HepG2 (cell line): ENCODE data around the gene PRCD. TPM values are rescaled to one million over a fixed set of nuclear protein-coding genes. Genes with fewer than 3 reads are reported as not detected.

Experiments
- ELK4 ChIP-seq: sonication (generic); formaldehyde crosslinking; IDR thresholded peaks from 2 replicates; pipeline ENCODE4 v1.9.0; 2021; ENCODE audit warnings: missing genetic modification reagents, borderline replicate concordance
- ESRRA ChIP-seq: sonication (generic); formaldehyde crosslinking; IDR thresholded peaks from 2 replicates; pipeline ENCODE4 v1.5.1; 2020; ENCODE audit warnings: mild to moderate bottlenecking, low read depth, missing genetic modification reagents
- FOXA1 ChIP-seq, 2 experiments: fragments of 450-650 bp in 1 of 2; sonication (generic) in 1 of 2; formaldehyde crosslinking in 1 of 2; IDR thresholded peaks; 2 replicates each; pipeline versions ENCODE4 v1.4.0 to v1.6.1; 2016 to 2020; ENCODE audit warnings: missing genetic modification reagents in 1 of 2
- KDM1A ChIP-seq: IDR thresholded peaks from 2 replicates; pipeline ENCODE4 v1.6.1; 2016; ENCODE audit warnings: missing compliant biosample characterization
- MAX ChIP-seq: IDR thresholded peaks from 2 replicates; pipeline ENCODE4 v1.6.1; 2012; ENCODE audit warnings: inconsistent platforms
- MAZ ChIP-seq, 2 experiments: sonication (generic) in 1 of 2; formaldehyde crosslinking in 1 of 2; IDR thresholded peaks; 2 replicates each; pipeline versions ENCODE4 v1.5.0 to v1.6.1; 2012 to 2020; ENCODE audit warnings: low read depth in 2 of 2, mild to moderate bottlenecking in 2 of 2, borderline replicate concordance in 1 of 2, improper control_type of control experiment in 1 of 2, low read length in 1 of 2, missing genetic modification reagents in 1 of 2, moderate library complexity in 1 of 2
- MED1 ChIP-seq: sonication (generic); formaldehyde crosslinking; IDR thresholded peaks from 2 replicates; pipeline ENCODE4 v1.4.0; 2020; ENCODE audit warnings: missing genetic modification reagents
- MYPOP ChIP-seq: sonication (generic); formaldehyde crosslinking; IDR thresholded peaks from 2 replicates; pipeline ENCODE4 v1.8.1; 2023; ENCODE audit warnings: mild to moderate bottlenecking, moderate library complexity, missing genetic modification reagents
- PITX1 ChIP-seq: sonication (generic); formaldehyde crosslinking; IDR thresholded peaks from 2 replicates; pipeline ENCODE4 v1.5.1; 2020; ENCODE audit warnings: mild to moderate bottlenecking, missing genetic modification reagents
- PPARG ChIP-seq: conservative IDR thresholded peaks from 2 replicates; pipeline ENCODE4 v1.6.1; 2016; ENCODE audit warnings: missing biosample characterization, missing genetic modification reagents
- SNAPC4 ChIP-seq: sonication (generic); formaldehyde crosslinking; IDR thresholded peaks from 2 replicates; pipeline ENCODE4 v1.4.0; 2020; ENCODE audit warnings: mild to moderate bottlenecking, missing genetic modification reagents
- SYNCRIP ChIP-seq: fragments of 200-400 bp; formaldehyde crosslinking; IDR thresholded peaks from 2 replicates; pipeline ENCODE4 v1.6.1; 2018; ENCODE audit warnings: mild to moderate bottlenecking, low read depth, low read length; ENCODE audit not compliant: insufficient read depth
- TBL1XR1 ChIP-seq: fragments of 150-350 bp; IDR thresholded peaks from 2 replicates; pipeline ENCODE4 v1.6.1; 2014; ENCODE audit warnings: borderline replicate concordance, low read length; ENCODE audit not compliant: partially characterized antibody
- TIGD3 ChIP-seq: sonication (generic); formaldehyde crosslinking; IDR thresholded peaks from 2 replicates; pipeline ENCODE4 v1.5.1; 2020; ENCODE audit warnings: mild to moderate bottlenecking, missing genetic modification reagents, borderline replicate concordance
- TP53 ChIP-seq: sonication (generic); formaldehyde crosslinking; conservative IDR thresholded peaks from 2 replicates; pipeline ENCODE4 v1.4.0; 2020; ENCODE audit warnings: missing genetic modification reagents
- ZNF24 ChIP-seq: fragments of 450-650 bp; IDR thresholded peaks from 2 replicates; pipeline ENCODE4 v1.6.1; 2017; ENCODE audit warnings: antibody characterized with exemption, mild to moderate bottlenecking
- ZNF414 ChIP-seq: sonication (generic); formaldehyde crosslinking; IDR thresholded peaks from 2 replicates; pipeline ENCODE4 v1.5.0; 2020; ENCODE audit warnings: missing genetic modification reagents
- ZNF430 ChIP-seq: sonication (generic); formaldehyde crosslinking; IDR thresholded peaks from 2 replicates; pipeline ENCODE4 v1.9.0; 2021; ENCODE audit warnings: mild to moderate bottlenecking, missing genetic modification reagents
- ZNF530 ChIP-seq: sonication (generic); formaldehyde crosslinking; IDR thresholded peaks from 2 replicates; pipeline ENCODE4 v1.5.0; 2020; ENCODE audit warnings: low read depth, mild to moderate bottlenecking, missing genetic modification reagents
- ZNF562 ChIP-seq: sonication (generic); formaldehyde crosslinking; IDR thresholded peaks from 2 replicates; pipeline ENCODE4 v1.8.0; 2022; ENCODE audit warnings: missing genetic modification reagents, borderline replicate concordance
- polyA plus RNA-seq, 8 experiments: library from polyadenylated mRNA; depleted of rRNA in 3 of 8; stranded (reverse) in 7 of 8; unstranded in 1 of 8; fragments of >200 nt; fragmentation: Illumina TruSeq in 4 of 8; extraction: Trizol in 4 of 8; gene quantifications; 2 replicates each; pipeline versions ENCODE4 v1.2.1 to v1.2.3, GENCODE V29; 2011 to 2016; ENCODE audit warnings: low read depth in 4 of 8, missing spikeins in 1 of 8, mixed read lengths in 1 of 8; ENCODE audit not compliant: insufficient read depth in 1 of 8
- total RNA-seq, 5 experiments: library from RNA; depleted of rRNA; stranded (reverse); fragments of >200 nt; fragmentation: Illumina TruSeq; extraction: Trizol; gene quantifications; 2 replicates each; pipeline ENCODE4 v1.2.3, GENCODE V29; 2016; ENCODE audit warnings: low read depth in 1 of 5

The PRCD gene
- total and polyA plus RNA-seq, 2 of the 13 experiments (the other 11 are each of a cell fraction or from before 2014, with no cell fraction given), result 0.51 TPM; not detected in 1

- TF ChIP-seq PITX1 (CRISPR knock-in tag), result no peak
- TF ChIP-seq MYPOP (CRISPR knock-in tag), result no peak
- no peak for TF ChIP-seq MAZ (IDR thresholded peaks at IDR 0.05; ENCODE audit: borderline replicate concordance, low read depth, low read length)
- no peak for TF ChIP-seq MAZ (CRISPR knock-in tag; IDR thresholded peaks at IDR 0.05; ENCODE audit: low read depth)
- TF ChIP-seq ESRRA (CRISPR knock-in tag), result no peak
- no peak for TF ChIP-seq TBL1XR1
- TF ChIP-seq SYNCRIP, result no peak
- TF ChIP-seq ZNF24, result no peak; the same call in 1 of the 2 replicates
- TF ChIP-seq ZNF530 (CRISPR knock-in tag), result no peak; the same call in 1 of the 2 replicates
- TF ChIP-seq MAX, result no peak
- TF ChIP-seq ELK4 (CRISPR knock-in tag), result no peak; the same call in 1 of the 2 replicates
- TF ChIP-seq TIGD3, result no peak
- no peak for TF ChIP-seq ZNF414 (CRISPR knock-in tag)
- peak; percentile 83; the same call in 1 of the 2 replicates for TF ChIP-seq KDM1A (CRISPR knock-in tag)
- no peak for TF ChIP-seq ZNF430 (CRISPR knock-in tag)
- TF ChIP-seq ZNF562, result no peak
- TF ChIP-seq MED1 (CRISPR knock-in tag), result peak; percentile 37; the same call in 1 of the 2 replicates
- no peak for TF ChIP-seq SNAPC4 (CRISPR knock-in tag)
- no peak for TF ChIP-seq FOXA1 (IDR thresholded peaks at IDR 0.05)
- no peak for TF ChIP-seq FOXA1 (CRISPR knock-in tag; IDR thresholded peaks at IDR 0.05)
- no peak for TF ChIP-seq PPARG (CRISPR knock-in tag)
- peak; percentile 51 for TF ChIP-seq TP53 (CRISPR knock-in tag)
Observed at GRCh38 chr17:76556765-76557367, 17.0 kb downstream of the PRCD start (continued).
